ENCODE results near the gene LRRC59. TPM values are rescaled to one million over a fixed set of nuclear protein-coding genes. Genes with fewer than 3 reads are reported as not detected.

Gene LRRC59
- total RNA-seq, 1 donor from 2014 or later: 22.8 TPM

GRCh38 chr17:50365649-50366393 is 31.5 kb downstream of the LRRC59 start:
- ATAC-seq: no peak
- DNase-seq: no peak
- intact Hi-C loops (cut with micrococcal nuclease): no loop called here

- ATAC-seq: no peak
- intact Hi-C loops (cut with micrococcal nuclease): no loop called here
- DNase-seq: no peak
Observed at GRCh38 chr17:50365165-50365564, 32.2 kb downstream of the LRRC59 start.

- intact Hi-C loops (cut with micrococcal nuclease): no loop called here
- DNase-seq (no peak), ATAC-seq (peak; percentile 23)
Observed at GRCh38 chr17:50364715-50365114, 32.6 kb downstream of the LRRC59 start.

- DNase-seq: no peak
- no peak for ATAC-seq
- intact Hi-C loops (cut with micrococcal nuclease): no loop called here
Observed at GRCh38 chr17:50364061-50364458, 33.3 kb downstream of the LRRC59 start.

- intact Hi-C loops (cut with micrococcal nuclease): no loop called here
- DNase-seq (no peak), ATAC-seq (no peak)
Observed at GRCh38 chr17:50363217-50364060, 33.9 kb downstream of the LRRC59 start.

- DNase-seq: no peak
- ATAC-seq: no peak
- intact Hi-C loops (cut with micrococcal nuclease): no loop called here
Observed at GRCh38 chr17:50362661-50363060, 34.7 kb downstream of the LRRC59 start.

- intact Hi-C loops (cut with micrococcal nuclease): no loop called here
Observed at GRCh38 chr17:50361561-50362480, 35.5 kb downstream of the LRRC59 start.

GRCh38 chr17:50360486-50361115 is 36.7 kb downstream of the LRRC59 start:
- no peak for ATAC-seq
- intact Hi-C loops (cut with micrococcal nuclease): no loop called here
- DNase-seq: no peak

More at GRCh38 chr17:50361561-50362480, 35.5 kb downstream of the LRRC59 start:
- ATAC-seq (peak; percentile 45), DNase-seq (no peak)

- no peak for ATAC-seq
- intact Hi-C loops (cut with micrococcal nuclease): no loop called here
- DNase-seq: no peak
Observed at GRCh38 chr17:50359998-50360461, 37.3 kb downstream of the LRRC59 start.

GRCh38 chr17:50359005-50359699 is 38.2 kb downstream of the LRRC59 start:
- peak; percentile 11 for ATAC-seq
- DNase-seq: no peak
- intact Hi-C loops (cut with micrococcal nuclease): no loop called here

- intact Hi-C loops (cut with micrococcal nuclease): no loop called here
- no peak for DNase-seq
- ATAC-seq: no peak
Observed at GRCh38 chr17:50358177-50358576, 39.1 kb downstream of the LRRC59 start.

- no peak for ATAC-seq
- intact Hi-C loops (cut with micrococcal nuclease): no loop called here
- DNase-seq: no peak
Observed at GRCh38 chr17:50356892-50357510, 40.3 kb downstream of the LRRC59 start.

- intact Hi-C loops (cut with micrococcal nuclease): no loop called here
- no peak for DNase-seq
- ATAC-seq: no peak
Observed at GRCh38 chr17:50356418-50356817, 40.9 kb downstream of the LRRC59 start.

- ATAC-seq (no peak), DNase-seq (no peak)
- intact Hi-C loops (cut with micrococcal nuclease): no loop called here
Observed at GRCh38 chr17:50355701-50356341, 41.5 kb downstream of the LRRC59 start.

- DNase-seq (no peak), ATAC-seq (no peak)
- intact Hi-C loops (cut with micrococcal nuclease): no loop called here
Observed at GRCh38 chr17:50355336-50355700, 42.0 kb downstream of the LRRC59 start.

- DNase-seq: no peak
- no peak for ATAC-seq
- intact Hi-C loops (cut with micrococcal nuclease): no loop called here
Observed at GRCh38 chr17:50354776-50355175, 42.5 kb downstream of the LRRC59 start.

- DNase-seq: no peak
- intact Hi-C loops (cut with micrococcal nuclease): no loop called here
- ATAC-seq: no peak
Observed at GRCh38 chr17:50354198-50354597, 43.1 kb downstream of the LRRC59 start.
